ENCODE results near the gene CYP27A1. TPM values are rescaled to one million over a fixed set of nuclear protein-coding genes. Genes with fewer than 3 reads are reported as not detected.
A peak's percentile ranks its signal among the peaks of the same experiment; 100 is the strongest.

Gene CYP27A1
- total and polyA plus RNA-seq, 7 experiments from 2014 or later = 0.09 to 10.6 (median 3.0) TPM; not detected in 1

- H3K27ac Mint-ChIP-seq = no peak overlapping the region
- Histone ChIP-seq H3K9me3 (ENCODE audit: control insufficient read depth in 2 of 3, low read length in 3 of 3) (peaks cover 0 to 11% (median 0%) of the 10 kb centered on the region in 3 experiments), H3K4me3 (ENCODE audit: low read length) (no peak overlapping the region), H3K27me3 (ENCODE audit: control insufficient read depth in 2 of 2, insufficient read depth in 2 of 2, low read length in 2 of 2) (peaks cover 0 to 3% of the 10 kb centered on the region in 2 donors), H3K36me3 (ENCODE audit: control insufficient read depth in 2 of 3, insufficient read depth in 3 of 3, low read length in 3 of 3) (no peaks in the 10 kb centered on the region), H3K27ac (ENCODE audit: low read depth, low read length) (no peak overlapping the region), H3K4me1 (ENCODE audit: control insufficient read depth in 2 of 2, insufficient read depth in 2 of 2, low read length in 2 of 2) (peaks cover 0 to 3% of the 10 kb centered on the region in 2 donors)
- H3K27me3 Mint-ChIP-seq = peaks cover 55 to 68% (median 66%) of the 10 kb centered on the region in 5 donors
- ChIA-PET POLR2A (no interaction called here), CTCF (no interaction called here)
- H3K4me3 Mint-ChIP-seq = peak overlapping the region in 7 of 10 donors; percentile 22 to 52 (median 28)
- H3K36me3 Mint-ChIP-seq = peaks cover 8 to 31% (median 17%) of the 10 kb centered on the region in 5 donors
- intact Hi-C loops (cut with micrococcal nuclease) = no loop called here
- DNase-seq = no peak
- H3K9me3 Mint-ChIP-seq = peaks cover 6 to 26% (median 14%) of the 10 kb centered on the region in 11 donors
- no peak for ATAC-seq
- peaks cover 0 to 14% (median 4%) of the 10 kb centered on the region in 7 donors for H3K4me1 Mint-ChIP-seq
These were observed 876 bp upstream of the CYP27A1 start for GRCh38 chr2:218780851-218781690.

DNA sequence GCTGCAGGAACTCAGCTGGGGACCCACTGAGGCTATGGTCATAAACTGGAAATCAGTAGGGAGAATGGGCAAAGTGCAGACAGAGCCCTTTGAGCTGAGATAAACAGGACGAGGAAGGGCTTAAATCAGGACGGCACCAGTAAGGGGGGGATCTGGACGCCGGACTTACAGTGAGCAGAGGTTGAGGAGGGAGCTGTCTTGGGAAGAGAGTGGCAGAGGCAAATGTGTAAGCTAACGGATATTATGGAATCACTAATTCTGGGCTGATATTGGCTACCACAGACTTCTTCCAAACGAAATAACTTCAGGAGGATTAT lies 539 bp downstream of the CYP27A1 start:
- intact Hi-C loops (cut with micrococcal nuclease) = no loop called here

GRCh38 chr2:218783688-218784087 lies 1.7 kb downstream of the CYP27A1 start:
- ATAC-seq (peak; percentile 26), DNase-seq (no peak)
- Histone ChIP-seq H3K4me1 (ENCODE audit: control insufficient read depth in 2 of 2, insufficient read depth in 2 of 2, low read length in 2 of 2) (peaks cover 0 to 3% of the 10 kb centered on the region in 2 donors), H3K4me3 (ENCODE audit: low read length) (no peak overlapping the region), H3K27ac (ENCODE audit: low read depth, low read length) (no peak overlapping the region), H3K27me3 (ENCODE audit: control insufficient read depth in 2 of 2, insufficient read depth in 2 of 2, low read length in 2 of 2) (peaks cover 0 to 3% of the 10 kb centered on the region in 2 donors), H3K36me3 (ENCODE audit: control insufficient read depth in 2 of 3, insufficient read depth in 3 of 3, low read length in 3 of 3) (no peaks in the 10 kb centered on the region), H3K9me3 (ENCODE audit: control insufficient read depth in 2 of 3, low read length in 3 of 3) (no peaks in the 10 kb centered on the region)
- H3K4me1 Mint-ChIP-seq = peaks cover 0 to 14% (median 4%) of the 10 kb centered on the region in 7 donors
- no peak overlapping the region for H3K27ac Mint-ChIP-seq
- H3K27me3 Mint-ChIP-seq = peaks cover 54 to 79% (median 71%) of the 10 kb centered on the region in 5 donors
- H3K36me3 Mint-ChIP-seq = peaks cover 4 to 21% (median 10%) of the 10 kb centered on the region in 5 donors
- ChIA-PET POLR2A (no interaction called here), CTCF (interaction anchor here (0.6 kb wide), 1 partner anchor 57 kb away, joined by 3 read pairs; no protein-coding TSS in a partner anchor)
- peaks cover 0 to 13% (median 0%) of the 10 kb centered on the region in 11 donors for H3K9me3 Mint-ChIP-seq
- intact Hi-C loops (cut with micrococcal nuclease) = no loop called here
- H3K4me3 Mint-ChIP-seq = no peak overlapping the region

More for the DNA sequence above, 539 bp downstream of the CYP27A1 start:
- no peak for ATAC-seq
- Mint-ChIP-seq H3K9me3 (peaks cover 0 to 13% (median 5%) of the 10 kb centered on the region in 11 donors), H3K4me1 (peaks cover 0 to 14% (median 4%) of the 10 kb centered on the region in 7 donors), H3K4me3 (peak overlapping the region in 1 of 10 donors; percentile 10), H3K27ac (no peak overlapping the region), H3K27me3 (peaks cover 53 to 77% (median 66%) of the 10 kb centered on the region in 5 donors), H3K36me3 (peaks cover 5 to 24% (median 10%) of the 10 kb centered on the region in 5 donors)
- no peak overlapping the region for H3K4me3 ChIP-seq (ENCODE audit: low read length)
- H3K27ac ChIP-seq (ENCODE audit: low read depth, low read length) = no peak overlapping the region
- ChIA-PET CTCF (no interaction called here), POLR2A (no interaction called here)
- no peak for DNase-seq
- no peaks in the 10 kb centered on the region for H3K9me3 ChIP-seq (ENCODE audit: control insufficient read depth in 2 of 3, low read length in 3 of 3)
- peaks cover 0 to 3% of the 10 kb centered on the region in 2 donors for H3K4me1 ChIP-seq (ENCODE audit: control insufficient read depth in 2 of 2, insufficient read depth in 2 of 2, low read length in 2 of 2)
- peaks cover 0 to 3% of the 10 kb centered on the region in 2 donors for H3K27me3 ChIP-seq (ENCODE audit: control insufficient read depth in 2 of 2, insufficient read depth in 2 of 2, low read length in 2 of 2)
- no peaks in the 10 kb centered on the region for H3K36me3 ChIP-seq (ENCODE audit: control insufficient read depth in 2 of 3, insufficient read depth in 3 of 3, low read length in 3 of 3)

DNA sequence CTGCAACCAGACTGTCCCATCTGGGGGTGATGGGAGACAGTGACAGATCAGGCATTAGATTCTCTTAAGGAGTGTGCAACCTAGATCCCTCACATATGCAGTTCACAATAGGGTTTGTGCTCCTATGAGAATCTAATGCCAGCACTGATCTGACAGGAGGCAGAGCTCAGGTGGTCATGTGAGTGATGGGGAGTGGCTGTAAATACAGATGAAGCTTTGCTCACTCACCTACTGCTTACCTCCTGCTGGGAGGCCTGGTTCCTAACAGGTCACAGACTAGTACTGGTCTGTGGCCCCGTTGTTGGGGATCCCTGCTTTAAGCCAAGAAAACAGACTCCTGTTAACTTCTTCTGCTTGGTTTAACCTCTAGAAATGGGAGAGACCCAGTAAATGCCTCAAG lies 3.2 kb downstream of the CYP27A1 start:
- intact Hi-C loops (cut with micrococcal nuclease) = no loop called here
- H3K27me3 Mint-ChIP-seq = peaks cover 43 to 73% (median 65%) of the 10 kb centered on the region in 5 donors
- peaks cover 0 to 8% (median 5%) of the 10 kb centered on the region in 5 donors for H3K36me3 Mint-ChIP-seq
- peaks cover 0 to 3% of the 10 kb centered on the region in 2 donors for H3K4me1 ChIP-seq (ENCODE audit: control insufficient read depth in 2 of 2, insufficient read depth in 2 of 2, low read length in 2 of 2)
- no peak overlapping the region for H3K4me3 Mint-ChIP-seq
- DNase-seq (no peak), ATAC-seq (no peak)
- H3K9me3 ChIP-seq (ENCODE audit: control insufficient read depth in 2 of 3, low read length in 3 of 3) = no peaks in the 10 kb centered on the region
- ChIA-PET POLR2A (no interaction called here), CTCF (no interaction called here)
- H3K9me3 Mint-ChIP-seq = peaks cover 0 to 7% (median 0%) of the 10 kb centered on the region in 11 donors
- peaks cover 0 to 14% (median 4%) of the 10 kb centered on the region in 7 donors for H3K4me1 Mint-ChIP-seq
- H3K4me3 ChIP-seq (ENCODE audit: low read length) = no peak overlapping the region
- H3K36me3 ChIP-seq (ENCODE audit: control insufficient read depth in 2 of 3, insufficient read depth in 3 of 3, low read length in 3 of 3) = no peaks in the 10 kb centered on the region
- H3K27me3 ChIP-seq (ENCODE audit: control insufficient read depth in 2 of 2, insufficient read depth in 2 of 2, low read length in 2 of 2) = peaks cover 0 to 3% of the 10 kb centered on the region in 2 donors
- no peak overlapping the region for H3K27ac Mint-ChIP-seq
- H3K27ac ChIP-seq (ENCODE audit: low read depth, low read length) = no peak overlapping the region

GRCh38 chr2:218786133-218786532 lies 4.2 kb downstream of the CYP27A1 start:
- H3K4me3 ChIP-seq (ENCODE audit: low read length) = no peak overlapping the region
- ATAC-seq = no peak
- no peak overlapping the region for H3K4me3 Mint-ChIP-seq
- H3K4me1 Mint-ChIP-seq = peaks cover 0 to 9% (median 4%) of the 10 kb centered on the region in 7 donors
- H3K36me3 ChIP-seq (ENCODE audit: control insufficient read depth in 2 of 3, insufficient read depth in 3 of 3, low read length in 3 of 3) = no peaks in the 10 kb centered on the region
- ChIA-PET CTCF (no interaction called here), POLR2A (no interaction called here)
- peaks cover 0 to 1% of the 10 kb centered on the region in 2 donors for H3K4me1 ChIP-seq (ENCODE audit: control insufficient read depth in 2 of 2, insufficient read depth in 2 of 2, low read length in 2 of 2)
- H3K36me3 Mint-ChIP-seq = peaks cover 0 to 8% (median 4%) of the 10 kb centered on the region in 5 donors
- no peaks in the 10 kb centered on the region for H3K27me3 ChIP-seq (ENCODE audit: control insufficient read depth in 2 of 2, insufficient read depth in 2 of 2, low read length in 2 of 2)
- DNase-seq = no peak
- H3K9me3 ChIP-seq (ENCODE audit: control insufficient read depth in 2 of 3, low read length in 3 of 3) = no peaks in the 10 kb centered on the region
- H3K27ac Mint-ChIP-seq = no peak overlapping the region
- H3K9me3 Mint-ChIP-seq = peaks cover 0 to 7% (median 0%) of the 10 kb centered on the region in 11 donors
- peaks cover 33 to 64% (median 58%) of the 10 kb centered on the region in 5 donors for H3K27me3 Mint-ChIP-seq
- H3K27ac ChIP-seq (ENCODE audit: low read depth, low read length) = no peak overlapping the region
- intact Hi-C loops (cut with micrococcal nuclease) = no loop called here

- Histone ChIP-seq H3K27ac (ENCODE audit: low read depth, low read length) (no peak overlapping the region), H3K9me3 (ENCODE audit: control insufficient read depth in 2 of 3, low read length in 3 of 3) (no peaks in the 10 kb centered on the region), H3K4me1 (ENCODE audit: control insufficient read depth in 2 of 2, insufficient read depth in 2 of 2, low read length in 2 of 2) (no peaks in the 10 kb centered on the region), H3K4me3 (ENCODE audit: low read length) (no peak overlapping the region), H3K27me3 (ENCODE audit: control insufficient read depth in 2 of 2, insufficient read depth in 2 of 2, low read length in 2 of 2) (no peaks in the 10 kb centered on the region), H3K36me3 (ENCODE audit: control insufficient read depth in 2 of 3, insufficient read depth in 3 of 3, low read length in 3 of 3) (no peaks in the 10 kb centered on the region)
- Mint-ChIP-seq H3K27ac (no peak overlapping the region), H3K4me1 (no peaks in the 10 kb centered on the region), H3K36me3 (peaks cover 0 to 4% (median 0%) of the 10 kb centered on the region in 5 donors), H3K4me3 (no peak overlapping the region), H3K27me3 (peaks cover 22 to 51% (median 42%) of the 10 kb centered on the region in 5 donors), H3K9me3 (peaks cover 0 to 6% (median 0%) of the 10 kb centered on the region in 11 donors)
- CTCF ChIA-PET = interaction anchor here (0.7 kb wide), 1 partner anchor 177 kb away, joined by 3 read pairs; no protein-coding TSS in a partner anchor
- ATAC-seq = no peak
- intact Hi-C loops (cut with micrococcal nuclease) = no loop called here
- POLR2A ChIA-PET = no interaction called here
- DNase-seq = no peak
These were observed 6.7 kb downstream of the CYP27A1 start for GRCh38 chr2:218788529-218789255.

All from naive thymus-derived CD4-positive, alpha-beta T cell (primary cell).